Stimulated activated CD8-positive, alpha-beta memory T cell treated with anti-CD3 and anti-CD28 coated beads, Interleukin-15, amount 100 ng/mL, for 4 hours (primary cell): Measurements from ENCODE around the gene AJM1.

Source experiments
- DNase-seq, 2 donors: peaks; one replicate each; pipeline ENCODE4 v3.0.0-alpha.2; 2020; ENCODE audit warnings: low read depth in 2 of 2

Gene AJM1

GRCh38 chr9:136844761-136845464 is 2.6 kb downstream of the AJM1 start:
- no peak for DNase-seq

- no peak for DNase-seq
Observed at GRCh38 chr9:136845465-136846260, 3.4 kb downstream of the AJM1 start.

GRCh38 chr9:136846376-136847087 is 4.3 kb downstream of the AJM1 start:
- DNase-seq, result peak in 1 of 2 donors; percentile 26

GRCh38 chr9:136847088-136847825 is 5.0 kb downstream of the AJM1 start:
- DNase-seq, result no peak

- peak; percentile 37 for DNase-seq
Observed at GRCh38 chr9:136847826-136848392, 5.6 kb downstream of the AJM1 start.

GRCh38 chr9:136848393-136849037 is 6.2 kb downstream of the AJM1 start:
- no peak for DNase-seq

- DNase-seq, result peak; percentile 92 to 94
Observed at GRCh38 chr9:136849038-136849959, 7.0 kb downstream of the AJM1 start, which contains the start of gene PHPT1. Gene PHPT1 (plus strand): TSS chr9:136849409. CDS start chr9:136849431, 22 bp downstream.

- DNase-seq, result no peak
Observed at GRCh38 chr9:136849960-136850865, 7.9 kb downstream of the AJM1 start.

GRCh38 chr9:136850866-136851775 is 8.8 kb downstream of the AJM1 start:
- no peak for DNase-seq

- DNase-seq, result no peak
Observed at GRCh38 chr9:136851941-136852663, 9.8 kb downstream of the AJM1 start, which contains the start of gene MAMDC4. Gene MAMDC4 (plus strand): TSS chr9:136852346. CDS start chr9:136852417, 71 bp downstream.

- DNase-seq, result no peak
Observed at GRCh38 chr9:136852664-136853595, 10.7 kb downstream of the AJM1 start.

- DNase-seq, result no peak
Observed at GRCh38 chr9:136853596-136854112, 11.4 kb downstream of the AJM1 start.

- no peak for DNase-seq
Observed at GRCh38 chr9:136854113-136854841, 12.0 kb downstream of the AJM1 start.

GRCh38 chr9:136854842-136855460 is 12.7 kb downstream of the AJM1 start:
- DNase-seq, result no peak
